K562 treated with DMSO at 1 percent for 48 hours (cell line): ENCODE data around the gene SEMA6B. TPM values are rescaled to one million over a fixed set of nuclear protein-coding genes. Genes with fewer than 3 reads are reported as not detected.

Source experiments
- total RNA-seq: library from RNA; unstranded; fragments of 300-600 nt; gene quantifications from 2 replicates; pipeline ENCODE4 v1.2.3, GENCODE V29; 2022; ENCODE audit warnings: low replicate concordance; ENCODE audit errors: extremely low read depth

SEMA6B gene
- not detected in 2 replicates for total RNA-seq

GRCh38 chr19:4559569-4559968, at the start of gene SEMA6B:
SEMA6B (minus strand) TSS chr19:4559684; CDS start chr19:4558457, 1,227 bp downstream.

DNA sequence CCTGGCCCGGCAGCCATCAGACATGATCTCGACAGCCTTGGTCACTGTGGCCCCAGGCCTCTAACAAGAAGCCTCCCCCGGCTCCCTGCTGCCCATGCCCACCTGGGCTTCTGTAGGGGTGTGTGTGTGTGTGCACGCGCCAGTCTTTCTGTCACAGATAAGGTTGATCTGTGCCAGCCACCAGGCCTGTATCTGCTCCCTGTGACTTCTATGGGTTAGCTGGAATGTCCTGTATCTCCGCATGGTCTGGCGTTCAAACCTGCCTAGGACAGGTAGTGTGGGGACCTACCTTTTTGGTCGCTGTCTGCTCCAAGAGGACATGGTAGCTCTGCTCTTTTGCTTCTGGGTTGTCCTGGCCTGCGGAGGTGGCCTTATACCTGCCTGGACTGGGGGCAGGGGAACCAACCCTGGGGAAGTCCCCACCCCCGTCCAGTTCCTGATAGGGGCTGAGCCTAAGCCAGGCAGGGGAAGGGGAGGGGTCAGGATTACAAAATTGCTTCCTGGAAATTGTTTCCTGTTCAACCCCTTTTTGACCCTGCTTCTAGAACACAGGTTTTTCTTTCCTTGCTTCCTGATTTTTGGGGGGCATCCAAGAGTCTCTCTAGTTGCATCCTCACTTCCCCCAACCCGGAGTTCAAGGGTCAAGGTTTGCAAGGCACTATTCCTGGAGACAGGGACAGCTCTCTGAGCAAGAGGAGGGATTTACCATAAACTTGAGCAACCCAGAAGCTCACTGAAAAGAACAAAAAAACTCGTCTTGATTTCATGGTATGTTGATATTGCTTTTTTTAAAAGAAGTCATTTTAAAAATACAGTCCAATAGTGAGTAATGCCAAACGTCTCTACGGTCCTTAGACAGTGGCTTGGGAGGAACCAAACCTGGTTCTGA, 19.5 kb downstream of the SEMA6B start, which contains the start of gene LRG1:
TSS of gene LRG1 (minus strand) at position 344 of the 889 bp plus-strand sequence. CDS start at position 321, 23 bp downstream.

DNA sequence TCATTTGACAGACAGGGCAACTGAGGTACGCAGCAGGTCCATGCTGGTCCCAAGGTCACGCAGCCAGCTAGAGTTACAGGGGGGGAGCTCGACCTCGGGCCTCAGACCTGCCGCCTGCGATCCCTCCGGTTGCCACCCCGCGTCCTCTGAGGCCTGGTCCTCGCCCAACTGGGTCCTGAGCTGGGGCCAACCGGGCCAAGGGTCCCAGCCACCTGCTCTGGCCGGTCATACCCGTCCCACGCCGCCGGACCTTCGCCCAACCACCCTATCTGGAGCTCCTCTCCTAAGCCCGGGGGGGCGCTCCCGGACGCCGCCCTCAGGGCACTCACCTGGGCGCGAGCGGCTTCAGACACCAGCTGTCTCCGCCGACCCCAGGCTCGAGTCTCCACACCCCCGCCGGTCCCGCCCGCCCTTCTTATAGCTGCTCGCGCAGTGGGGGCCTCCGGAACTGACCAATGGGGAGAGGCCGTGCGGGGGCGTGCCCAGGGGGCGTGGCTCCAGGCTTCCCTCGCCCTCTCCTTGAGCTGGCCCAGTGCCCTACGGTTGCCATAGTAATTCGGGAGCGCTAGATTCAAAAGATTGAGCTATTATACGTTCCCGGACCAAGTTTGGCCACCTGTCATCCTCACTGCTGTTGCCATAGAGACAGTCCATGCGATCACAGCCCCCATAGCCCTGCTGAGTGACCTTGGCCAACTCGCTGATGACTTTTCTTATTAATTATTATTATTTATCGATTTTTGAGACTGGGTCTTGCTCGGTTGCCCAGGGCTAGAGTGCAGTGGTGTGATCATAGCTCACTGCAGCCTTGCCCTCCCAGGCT, 24.4 kb downstream of the SEMA6B start, which contains the start of gene PLIN5:
TSS of gene PLIN5 (minus strand) at position 389 of the 823 bp plus-strand sequence. CDS start 1,150 bp downstream, outside the sequence.

GRCh38 chr19:4518345-4519171, 40.9 kb downstream of the SEMA6B start, which contains the start of gene PLIN4:
PLIN4 (minus strand) TSS chr19:4518486; CDS start chr19:4518272, 214 bp downstream.

Other genes with a start within 250 kb of the SEMA6B start
- gene STAP2, start 220.9 kb downstream of the SEMA6B start, total RNA-seq: not detected in 2 replicates
- gene MPND, start 216.1 kb downstream of the SEMA6B start, total RNA-seq: not detected in 2 replicates
- 179 TPM in 1 of 2 replicates, not detected in the other for gene SH3GL1, start 159.1 kb downstream of the SEMA6B start, total RNA-seq
- not detected in 2 replicates for gene CHAF1A, start 157.0 kb downstream of the SEMA6B start, total RNA-seq
- not detected in 2 replicates for gene UBXN6, start 101.9 kb downstream of the SEMA6B start, total RNA-seq
- 312 TPM in 1 of 2 replicates, not detected in the other for gene HDGFL2, start 87.4 kb downstream of the SEMA6B start, total RNA-seq
- not detected in 2 replicates for gene PLIN4, start 41.2 kb downstream of the SEMA6B start, total RNA-seq
- not detected in 2 replicates for gene PLIN5, start 24.5 kb downstream of the SEMA6B start, total RNA-seq
- gene LRG1, start 19.6 kb downstream of the SEMA6B start, total RNA-seq: 123 TPM in 1 of 2 replicates, not detected in the other
- gene TNFAIP8L1, start 79.8 kb upstream of the SEMA6B start, total RNA-seq: not detected in 2 replicates
- 497 TPM in 1 of 2 replicates, not detected in the other for gene MYDGF, start 110.7 kb upstream of the SEMA6B start, total RNA-seq
- not detected in 2 replicates for gene DPP9, start 164.2 kb upstream of the SEMA6B start, total RNA-seq
- not detected in 2 replicates for gene FEM1A, start 232.1 kb upstream of the SEMA6B start, total RNA-seq